Kasumi-1 (cell line): ENCODE data around the gene PKD2L1.

ENCODE experiments used
- DNase-seq, 2 experiments: peaks; one replicate each; lab custom pipeline; 2025; lab: John Stamatoyannopoulos, UW

The PKD2L1 gene

DNA sequence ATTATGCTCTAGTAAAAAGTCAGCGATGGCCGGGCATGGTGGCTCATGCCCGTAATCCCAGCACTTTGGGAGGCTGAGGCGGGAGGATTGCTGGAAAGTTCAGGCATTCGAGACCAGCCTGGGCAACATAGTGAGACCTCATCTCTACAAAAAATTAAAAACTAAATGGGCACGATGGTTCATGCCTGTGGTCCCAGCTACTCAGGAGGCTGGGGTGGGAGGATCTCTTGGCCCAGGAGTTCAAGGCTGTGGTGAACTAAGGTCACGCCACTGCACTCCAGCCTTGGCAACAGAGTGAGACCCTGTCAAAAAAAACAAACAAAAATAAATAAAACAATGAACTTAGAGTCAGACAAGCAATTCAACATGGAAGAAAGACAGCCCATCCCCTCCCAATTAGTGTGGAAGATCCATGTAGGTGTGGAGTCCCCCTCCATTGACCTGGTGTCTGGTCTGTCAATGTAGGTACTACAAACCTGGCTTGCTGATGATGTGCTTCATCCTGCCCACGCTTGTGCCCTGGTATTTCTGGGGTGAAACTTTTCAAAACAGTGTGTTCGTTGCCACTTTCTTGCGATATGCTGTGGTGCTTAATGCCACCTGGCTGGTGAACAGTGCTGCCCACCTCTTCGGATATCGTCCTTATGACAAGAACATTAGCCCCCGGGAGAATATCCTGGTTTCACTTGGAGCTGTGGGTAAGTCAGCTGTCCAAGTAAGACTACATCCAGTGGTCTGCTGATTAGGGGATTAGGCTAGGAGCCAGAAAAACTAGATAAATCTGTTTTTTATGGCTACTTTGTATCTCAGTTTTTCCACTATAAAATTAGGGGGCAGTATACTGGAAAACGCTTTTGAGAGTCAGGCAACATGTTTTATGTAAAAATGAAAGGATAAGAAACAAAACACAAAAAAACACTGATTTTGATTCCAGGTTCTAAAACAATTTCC is 26.3 kb upstream of the PKD2L1 start:
- DNase-seq = no peak

DNA sequence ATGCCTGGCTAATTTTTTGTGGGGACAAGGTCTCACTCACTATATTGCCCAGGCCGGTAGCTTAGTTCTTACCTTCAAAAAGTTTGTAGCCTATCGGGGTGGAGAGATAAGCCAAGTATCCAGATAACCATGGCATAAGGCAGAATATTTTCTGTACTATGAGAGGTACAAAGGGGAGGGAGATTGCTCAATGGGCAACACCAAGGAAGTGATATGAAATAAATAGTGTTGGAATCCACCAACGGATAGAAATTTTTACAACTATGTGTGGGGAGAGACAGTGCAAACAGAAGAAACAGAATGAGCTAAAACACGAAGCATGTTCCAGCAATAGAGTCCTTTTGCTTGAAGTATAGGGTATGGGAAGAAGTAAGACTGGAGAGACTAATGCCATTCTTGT is 25.1 kb upstream of the PKD2L1 start:
- no peak for DNase-seq

DNA sequence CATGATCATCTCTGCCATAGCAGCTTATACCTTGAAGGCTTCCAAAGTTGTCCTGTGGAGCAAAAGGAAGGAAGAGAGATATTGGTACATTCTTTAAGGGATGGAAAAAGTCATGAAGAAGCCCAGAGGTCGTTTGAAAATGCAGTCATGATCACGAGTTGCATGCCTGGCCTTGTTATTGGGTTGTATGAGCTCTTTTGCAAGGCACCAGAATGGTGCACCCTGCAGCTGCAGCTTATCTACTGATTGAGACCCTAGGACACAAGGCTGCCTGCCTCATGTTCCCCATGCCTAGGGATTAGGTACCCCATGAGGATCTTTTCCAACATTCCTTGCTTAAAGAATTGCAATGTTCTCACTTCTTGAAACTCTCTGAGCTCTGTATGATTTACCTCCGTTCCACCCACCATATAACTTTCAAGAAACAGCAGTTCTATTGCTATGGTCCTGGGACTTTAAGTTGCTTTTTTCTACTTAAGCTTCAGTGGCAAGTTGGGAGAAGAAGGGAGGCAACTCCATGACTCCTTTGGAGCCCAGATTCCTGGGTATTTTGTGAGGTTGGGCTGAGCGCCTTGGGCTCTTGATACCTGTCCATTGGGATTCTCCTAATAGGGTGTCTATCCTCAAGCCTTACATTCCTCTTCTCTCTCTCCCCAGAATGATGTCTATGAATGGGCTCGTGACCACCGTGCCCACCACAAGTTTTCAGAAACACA is 23.9 kb upstream of the PKD2L1 start:
- no peak for DNase-seq

DNA sequence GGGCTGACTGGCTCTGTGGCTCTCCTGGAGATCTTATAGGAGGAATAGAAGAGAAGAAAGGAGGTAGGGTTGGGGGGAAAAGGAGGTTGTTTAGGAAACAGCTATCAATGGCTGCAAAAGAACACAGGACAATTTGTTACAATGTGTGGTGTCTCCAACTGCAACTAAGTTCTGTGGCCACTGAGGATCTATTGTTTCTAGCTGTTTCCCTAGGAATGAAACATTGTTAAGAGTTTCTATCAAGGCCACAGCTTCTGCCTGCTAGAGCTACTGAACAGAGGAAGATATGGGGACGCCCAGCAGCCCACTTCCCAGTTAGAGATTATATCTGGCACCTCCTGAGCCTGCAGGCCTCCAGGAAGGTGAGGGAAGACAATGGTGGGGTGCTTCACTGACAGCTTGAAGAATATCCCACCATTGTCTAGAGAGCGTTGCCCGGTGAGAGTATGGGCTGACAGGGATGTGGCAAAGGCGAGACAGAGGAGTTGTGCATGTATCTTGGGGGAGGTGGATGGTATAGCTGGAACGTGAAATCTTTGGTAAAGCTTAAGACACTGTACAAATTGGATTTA is 21.0 kb upstream of the PKD2L1 start:
- no peak for DNase-seq

DNA sequence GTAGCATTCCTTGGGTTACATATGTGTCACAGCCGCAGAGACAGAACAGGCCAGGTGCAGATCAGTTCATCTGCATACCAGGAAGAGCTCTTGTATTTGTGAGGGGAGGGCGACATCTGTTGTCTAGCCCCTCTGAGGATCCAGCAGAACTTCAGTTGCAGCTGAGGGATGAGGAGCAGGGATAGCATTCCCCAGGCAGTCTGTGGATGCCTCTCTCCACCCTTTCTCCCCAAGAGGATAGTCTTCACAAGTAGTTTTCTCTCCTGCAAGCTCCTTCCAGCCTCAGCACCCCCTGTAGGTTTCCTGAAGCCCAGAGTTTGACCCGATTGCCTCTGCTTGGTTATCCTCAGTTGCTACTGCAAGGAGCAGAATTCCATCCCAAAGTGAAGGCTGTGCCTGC is 19.6 kb upstream of the PKD2L1 start:
- no peak for DNase-seq

DNA sequence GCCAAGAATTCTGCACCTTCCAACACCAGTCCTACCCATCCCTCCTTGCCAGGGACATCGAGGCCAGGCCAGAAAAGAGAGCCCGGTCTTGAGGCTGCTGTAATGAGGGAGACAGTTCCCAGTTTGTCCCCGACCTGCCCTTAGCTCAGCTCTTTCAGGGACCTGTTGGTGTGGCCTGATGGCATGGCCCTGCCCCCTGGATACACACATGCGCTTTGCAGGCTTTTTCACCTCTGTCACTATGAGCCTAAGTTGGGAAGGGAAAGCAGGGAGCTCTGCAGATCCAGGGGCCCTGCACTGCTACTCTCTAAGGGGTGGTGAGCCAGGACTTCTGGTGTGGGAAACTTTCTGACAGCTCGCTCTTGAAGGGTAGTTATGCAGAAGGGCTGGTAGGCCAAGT is 19.1 kb upstream of the PKD2L1 start:
- DNase-seq = no peak

DNA sequence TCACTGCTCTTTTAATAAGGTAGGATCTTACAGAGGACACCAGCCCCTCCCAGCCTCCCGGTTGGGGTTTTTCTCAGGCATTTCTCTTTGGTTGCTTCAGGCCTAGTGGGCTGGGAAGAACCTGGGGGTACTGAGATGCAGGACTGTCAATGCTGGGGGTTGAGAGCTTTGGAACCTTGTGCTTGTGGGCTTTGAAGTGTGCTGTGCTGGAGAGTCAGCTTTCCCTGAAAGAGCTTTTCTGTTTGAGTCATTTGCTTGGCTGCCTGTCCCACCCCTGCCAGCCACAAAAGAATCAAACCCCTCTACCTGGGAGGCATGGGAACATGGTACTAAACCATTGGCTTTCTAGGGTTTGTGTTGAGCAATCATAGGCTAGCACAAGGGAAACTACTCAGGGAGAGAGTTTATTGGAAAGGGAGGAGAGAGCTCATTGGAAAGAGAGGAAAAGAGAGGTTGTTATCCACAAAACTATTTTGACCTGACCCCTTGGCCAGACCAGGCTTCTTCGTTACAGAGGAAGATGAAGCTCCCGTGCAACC is 18.4 kb upstream of the PKD2L1 start:
- no peak for DNase-seq

DNA sequence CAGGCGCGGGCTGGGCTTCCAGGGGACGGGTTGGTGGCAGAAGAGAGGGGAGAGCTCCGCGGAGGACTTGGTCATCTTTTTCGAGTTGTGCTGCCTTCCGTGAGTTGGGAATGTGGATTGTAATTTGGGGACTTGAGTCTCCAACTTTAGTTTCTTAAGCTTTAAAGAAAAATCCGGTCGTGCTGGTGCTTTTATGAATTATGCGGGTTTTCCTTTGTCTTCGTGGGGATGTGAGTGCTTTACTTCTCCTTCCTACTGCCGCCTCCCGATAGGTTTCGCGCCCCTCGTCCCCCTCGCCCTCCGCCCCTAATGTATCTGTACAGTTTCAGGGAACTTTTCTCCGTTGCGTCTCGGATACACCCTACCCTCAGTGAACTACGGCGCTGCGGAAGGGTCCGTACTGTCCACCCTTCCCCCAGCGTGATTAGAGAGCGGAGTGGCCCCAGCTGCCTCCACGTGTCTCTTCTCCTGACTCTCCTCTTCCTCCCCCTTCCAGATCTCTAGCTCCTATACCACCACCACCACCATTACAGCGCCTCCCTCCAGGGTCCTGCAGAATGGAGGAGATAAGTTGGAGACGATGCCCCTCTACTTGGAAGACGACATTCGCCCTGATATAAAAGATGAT is 17.7 kb upstream of the PKD2L1 start:
- peak; percentile 43 to 61 for DNase-seq

DNA sequence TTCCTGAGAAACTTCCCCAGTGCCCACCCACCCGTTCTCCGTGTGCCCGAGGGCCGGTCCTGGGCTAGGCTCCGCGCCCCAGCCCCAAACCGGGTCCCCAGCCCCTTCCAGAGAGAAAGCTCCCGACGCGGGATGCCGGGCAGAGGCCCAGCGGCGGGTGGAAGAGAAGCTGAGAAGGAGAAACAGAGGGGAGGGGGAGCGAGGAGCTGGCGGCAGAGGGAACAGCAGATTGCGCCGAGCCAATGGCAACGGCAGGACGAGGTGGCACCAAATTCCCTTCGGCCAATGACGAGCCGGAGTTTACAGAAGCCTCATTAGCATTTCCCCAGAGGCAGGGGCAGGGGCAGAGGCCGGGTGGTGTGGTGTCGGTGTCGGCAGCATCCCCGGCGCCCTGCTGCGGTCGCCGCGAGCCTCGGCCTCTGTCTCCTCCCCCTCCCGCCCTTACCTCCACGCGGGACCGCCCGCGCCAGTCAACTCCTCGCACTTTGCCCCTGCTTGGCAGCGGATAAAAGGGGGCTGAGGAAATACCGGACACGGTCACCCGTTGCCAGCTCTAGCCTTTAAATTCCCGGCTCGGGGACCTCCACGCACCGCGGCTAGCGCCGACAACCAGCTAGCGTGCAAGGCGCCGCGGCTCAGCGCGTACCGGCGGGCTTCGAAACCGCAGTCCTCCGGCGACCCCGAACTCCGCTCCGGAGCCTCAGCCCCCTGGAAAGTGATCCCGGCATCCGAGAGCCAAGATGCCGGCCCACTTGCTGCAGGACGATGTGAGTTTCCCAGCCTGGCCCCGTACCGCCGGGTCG is 16.9 kb upstream of the PKD2L1 start, which contains the start of gene SCD:
SCD (plus strand) TSS at position 469 of the 803 bp plus-strand sequence; CDS start at position 741, 272 bp downstream.
- DNase-seq = peak; percentile 99

DNA sequence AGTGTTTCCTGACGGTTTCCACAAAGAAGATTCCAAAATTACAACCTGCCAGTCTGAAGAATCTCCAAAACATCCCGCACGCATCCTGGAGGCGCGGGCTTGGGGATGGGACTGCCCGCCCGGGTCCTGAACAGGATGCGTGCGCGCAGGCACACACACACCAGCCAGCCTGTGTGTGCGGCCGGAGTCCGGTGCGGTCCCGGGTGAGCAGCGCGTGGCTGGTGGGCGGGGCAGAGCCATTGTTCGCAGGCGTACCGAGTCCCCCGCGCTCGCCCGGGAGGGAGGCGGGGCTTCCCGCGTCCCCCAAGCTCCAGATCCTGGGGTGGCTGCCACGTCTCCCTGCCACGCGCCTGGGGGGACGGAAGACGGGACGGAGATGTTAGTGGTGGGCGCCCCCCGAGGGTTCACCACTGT is 16.3 kb upstream of the PKD2L1 start:
- peak; percentile 69 for DNase-seq

DNA sequence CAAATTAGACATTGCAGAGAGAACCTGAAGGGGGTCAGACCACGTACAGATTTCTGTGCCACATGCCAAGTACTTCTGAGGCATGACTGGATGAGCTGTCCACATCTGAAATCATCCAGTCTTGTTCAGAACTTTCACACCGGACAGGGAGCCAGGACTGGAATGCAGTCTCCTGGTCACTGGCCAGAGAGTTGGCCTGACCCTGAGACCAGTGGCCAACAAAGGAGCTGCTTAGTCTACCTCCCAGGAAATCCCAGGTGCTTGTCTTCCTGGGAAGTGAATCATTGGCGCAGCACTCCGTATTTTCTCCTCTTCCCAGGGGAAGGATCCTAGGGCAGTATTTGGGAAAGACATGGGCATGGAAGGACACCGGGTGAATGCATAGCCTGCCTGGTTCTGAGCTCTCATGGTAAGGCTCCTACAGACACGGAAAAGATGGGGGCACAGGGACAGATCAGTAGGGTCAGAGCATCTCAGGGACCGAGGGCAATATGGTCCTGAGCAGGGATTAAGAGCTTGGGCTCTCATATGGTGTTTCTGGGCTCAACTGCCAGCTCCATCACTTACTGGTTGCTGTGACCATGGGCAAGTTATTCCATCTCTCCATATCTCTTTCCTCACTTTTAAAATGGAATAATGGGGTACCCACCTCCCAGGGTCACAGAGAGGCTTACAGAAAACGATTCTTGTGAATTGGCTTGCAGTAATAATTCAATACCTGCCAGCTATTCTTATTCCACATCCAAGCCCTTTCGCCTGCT is 15.7 kb upstream of the PKD2L1 start:
- DNase-seq = no peak

DNA sequence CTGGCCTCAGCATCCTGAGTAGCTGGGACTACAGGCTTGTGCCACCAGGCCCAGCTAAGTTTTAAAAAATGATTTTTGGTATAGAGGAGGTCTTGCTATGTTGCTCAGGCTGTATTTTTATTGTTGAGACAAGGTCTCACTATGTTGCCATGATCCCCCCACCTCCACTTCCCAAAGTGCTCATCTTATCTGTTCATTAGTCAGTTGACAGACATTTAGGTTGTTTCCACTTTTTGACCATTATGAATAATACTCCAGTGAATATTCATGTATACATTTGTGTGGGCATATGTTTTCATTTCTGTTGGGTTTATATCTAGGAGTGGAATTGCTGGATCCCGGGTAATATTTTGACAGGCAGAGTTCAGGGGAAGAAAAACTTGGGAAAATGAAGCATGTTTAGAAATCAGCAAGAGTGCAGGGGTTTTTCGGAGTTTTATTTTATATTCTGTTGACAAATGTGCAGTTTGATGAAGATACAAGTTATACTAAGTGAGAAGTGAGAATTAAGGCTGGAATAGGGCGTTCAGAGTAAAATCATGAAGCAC is 14.3 kb upstream of the PKD2L1 start:
- DNase-seq = no peak

DNA sequence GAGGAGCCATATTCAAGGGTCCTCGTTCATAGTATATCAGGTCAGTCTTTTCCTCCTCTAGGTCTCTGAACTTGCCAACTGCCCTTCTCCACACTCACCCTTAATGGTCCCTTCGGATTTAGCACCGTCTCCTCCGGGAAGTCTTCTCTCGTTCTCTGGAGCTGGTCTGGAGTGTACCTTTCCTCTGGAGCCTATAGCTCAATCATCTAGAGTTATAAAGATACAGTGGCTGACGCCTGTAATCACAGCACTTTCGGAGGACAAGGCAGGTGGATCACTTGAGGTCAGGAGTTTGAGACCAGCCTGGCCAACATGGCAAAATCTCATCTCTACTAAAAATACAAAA is 12.6 kb upstream of the PKD2L1 start:
- no peak for DNase-seq

DNA sequence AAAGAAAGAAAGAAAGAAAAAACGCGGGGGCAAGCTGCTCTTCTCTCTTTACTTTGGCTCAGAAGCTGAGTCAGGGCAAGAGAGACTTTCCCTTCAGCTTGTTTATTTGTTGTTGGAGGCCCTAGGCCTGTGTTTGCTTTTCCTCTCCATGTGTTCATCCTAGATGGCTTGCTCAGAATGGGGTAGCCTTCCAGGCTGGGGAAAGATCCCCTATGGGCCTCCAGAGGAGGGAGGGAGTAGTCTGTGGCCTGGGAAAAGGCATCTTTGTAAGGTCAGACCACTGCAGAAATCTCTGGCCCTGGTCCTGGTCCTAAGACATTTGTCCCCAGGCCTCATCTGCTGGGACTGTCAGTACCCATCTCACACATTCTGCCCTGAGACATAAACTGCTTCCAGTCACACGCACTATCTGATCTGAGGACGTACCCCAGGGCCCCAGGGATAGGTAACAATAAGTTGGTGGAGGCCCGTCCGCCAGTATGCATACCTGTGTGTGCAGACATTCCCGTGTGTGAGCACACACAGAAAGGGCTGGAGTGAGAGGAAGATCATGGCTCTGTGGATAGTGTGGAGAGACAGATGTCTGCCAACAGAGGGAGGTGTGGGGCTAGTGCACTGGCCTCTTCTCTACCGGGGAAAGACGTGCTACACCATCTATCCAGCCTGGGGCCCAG is 12.1 kb upstream of the PKD2L1 start:
- DNase-seq = peak; percentile 87 to 91

DNA sequence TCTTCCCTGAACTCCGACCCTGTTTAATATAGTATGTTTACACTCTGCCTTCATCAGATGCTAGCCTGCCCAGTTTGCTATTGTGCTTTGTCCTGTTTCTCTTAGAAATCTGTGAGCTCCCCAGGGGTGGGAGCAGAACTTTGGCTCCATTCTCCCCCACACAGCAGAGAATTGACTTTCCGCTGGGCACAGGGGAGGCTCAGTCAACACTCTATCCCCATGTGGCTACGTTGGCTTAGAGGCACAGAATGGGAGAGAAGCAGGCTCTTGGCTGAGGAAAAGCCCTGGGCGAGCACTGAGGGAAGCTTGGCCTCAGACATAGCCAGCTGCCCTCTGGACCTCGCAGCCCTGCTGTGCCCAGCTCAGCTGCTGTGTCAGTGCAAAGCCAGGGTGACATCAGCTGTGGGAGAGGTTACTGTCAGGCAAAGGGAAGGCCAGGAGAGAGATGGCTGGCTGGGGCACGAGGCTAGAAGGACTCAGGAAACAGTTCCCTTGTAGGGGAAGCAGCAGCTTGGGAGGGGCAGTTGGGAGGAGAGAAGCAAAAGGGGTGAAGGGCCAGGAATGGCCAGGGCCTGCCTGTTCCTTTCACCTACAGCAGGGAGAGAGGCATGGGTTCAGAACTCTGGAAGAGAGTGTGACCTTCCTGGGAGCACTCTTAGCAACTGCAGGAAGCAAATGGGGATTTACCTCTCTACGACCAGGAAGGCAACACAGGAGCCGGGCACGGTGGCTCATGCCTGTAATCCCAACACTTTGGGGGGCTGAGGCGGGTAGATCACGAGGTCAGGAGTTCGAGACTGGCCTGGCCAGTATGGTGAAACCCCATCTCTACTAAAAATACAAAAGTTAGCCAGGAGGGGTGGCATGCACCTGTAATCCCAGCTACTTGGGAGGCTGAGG is 11.2 kb upstream of the PKD2L1 start:
- DNase-seq = no peak

DNA sequence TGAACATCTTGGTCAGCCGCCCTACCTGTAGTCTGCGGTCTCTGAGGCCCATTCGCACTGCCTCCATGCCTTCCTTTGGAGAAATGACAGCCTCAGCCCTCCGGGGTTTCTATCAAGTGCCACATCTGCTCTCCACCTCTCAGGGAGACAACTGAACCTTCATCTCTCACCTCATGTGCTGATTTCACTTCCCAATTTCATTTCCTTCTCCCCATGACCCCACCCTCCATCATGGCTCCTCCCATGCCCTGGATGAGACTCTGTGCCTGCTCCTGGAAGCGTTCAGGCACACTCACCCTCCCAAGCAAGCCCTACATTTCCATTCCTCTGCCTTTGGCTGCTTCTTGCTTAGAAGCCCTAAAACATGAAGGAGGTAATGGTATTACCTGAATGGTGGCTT is 9.2 kb upstream of the PKD2L1 start:
- no peak for DNase-seq

DNA sequence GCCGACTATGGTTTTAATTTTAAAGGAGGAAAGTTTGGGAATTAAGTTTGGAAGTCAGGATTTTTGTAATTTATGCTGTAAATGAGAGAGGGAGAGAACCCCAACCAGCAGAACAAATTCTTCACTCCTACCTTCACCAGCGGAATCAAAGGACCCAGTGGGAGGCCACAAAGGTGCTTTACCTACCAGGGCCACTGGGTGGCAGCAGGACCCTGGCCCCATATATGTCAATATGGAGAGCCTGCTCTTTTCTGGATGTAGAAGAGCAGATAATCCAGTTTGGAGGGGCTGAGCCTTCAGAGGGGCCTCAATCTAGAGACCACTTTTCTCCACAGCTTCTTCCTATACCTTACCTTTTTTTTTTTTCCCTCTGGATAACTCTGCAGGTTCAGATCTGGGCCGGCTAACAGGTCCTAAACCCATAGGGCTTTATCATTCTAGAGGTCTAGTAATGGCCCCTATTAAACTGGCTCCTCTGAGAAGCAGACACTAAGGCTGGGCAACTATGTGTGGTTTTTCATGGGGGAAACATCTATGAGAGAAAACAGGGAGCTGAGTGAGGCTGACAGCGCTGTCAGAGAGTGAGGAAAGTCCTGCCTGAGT is 8.5 kb upstream of the PKD2L1 start:
- peak; percentile 69 to 83 for DNase-seq

DNA sequence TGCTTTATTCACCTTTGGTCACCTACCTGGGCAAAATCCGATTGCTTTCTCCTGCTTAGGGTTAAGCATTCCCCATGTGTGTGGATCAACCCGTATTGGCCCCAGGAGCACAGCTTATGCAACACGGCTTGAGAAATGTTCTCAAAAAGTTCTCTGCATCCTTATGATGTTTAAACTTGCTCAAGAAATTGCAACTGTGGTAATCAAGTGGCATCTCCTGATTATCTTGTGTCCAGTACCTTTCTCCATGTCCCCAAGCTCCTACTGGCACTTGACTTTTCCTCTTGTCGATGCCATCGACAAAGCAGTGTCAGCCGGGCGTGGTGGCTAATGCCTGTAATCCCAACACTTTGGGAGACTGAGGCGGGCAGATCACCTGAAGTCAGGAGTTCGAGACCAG is 4.7 kb upstream of the PKD2L1 start:
- DNase-seq = no peak
